GM19395 (cell line): Measurements from ENCODE around the gene LEF1.
A peak's percentile ranks its signal among the peaks of the same experiment; 100 is the strongest.

Source experiments
- ATAC-seq: cut with Tn5 transposase; IDR thresholded peaks from one replicate; pipeline ENCODE4 v1.9.1; 2021; ENCODE audit warnings: mild to moderate bottlenecking, moderate library complexity; ENCODE audit not compliant: unreplicated experiment

Gene LEF1

GRCh38 chr4:108168671-108169523, at the start of gene LEF1:
TSS of gene LEF1 (minus strand) at chr4:108168932. CDS start at chr4:108167767, 1,165 bp downstream.
- ATAC-seq, result peak; percentile 34

- ATAC-seq, result no peak
Measured at GRCh38 chr4:108216510-108216909, 47.8 kb upstream of the LEF1 start.

GRCh38 chr4:108215055-108215454, 46.3 kb upstream of the LEF1 start:
- ATAC-seq, result no peak

GRCh38 chr4:108213723-108214122, 45.0 kb upstream of the LEF1 start:
- no peak for ATAC-seq

GRCh38 chr4:108213308-108213707, 44.6 kb upstream of the LEF1 start:
- no peak for ATAC-seq

GRCh38 chr4:108210989-108211835, 42.5 kb upstream of the LEF1 start:
- no peak for ATAC-seq

- no peak for ATAC-seq
Measured at GRCh38 chr4:108209489-108209888, 40.8 kb upstream of the LEF1 start.

- ATAC-seq, result no peak
Measured at GRCh38 chr4:108205859-108206258, 37.1 kb upstream of the LEF1 start.

- ATAC-seq, result no peak
Measured at GRCh38 chr4:108204518-108204917, 35.8 kb upstream of the LEF1 start.

GRCh38 chr4:108203377-108203776, 34.6 kb upstream of the LEF1 start:
- ATAC-seq, result no peak

- ATAC-seq, result no peak
Measured at GRCh38 chr4:108201774-108202173, 33.0 kb upstream of the LEF1 start.

- no peak for ATAC-seq
Measured at GRCh38 chr4:108199881-108200280, 31.1 kb upstream of the LEF1 start.

- no peak for ATAC-seq
Measured at GRCh38 chr4:108193886-108194672, 25.3 kb upstream of the LEF1 start.

- no peak for ATAC-seq
Measured at GRCh38 chr4:108192935-108193334, 24.2 kb upstream of the LEF1 start.

GRCh38 chr4:108192056-108192455, 23.3 kb upstream of the LEF1 start:
- ATAC-seq, result no peak

- ATAC-seq, result no peak
Measured at GRCh38 chr4:108191269-108191914, 22.7 kb upstream of the LEF1 start.

- no peak for ATAC-seq
Measured at GRCh38 chr4:108188770-108189169, 20.0 kb upstream of the LEF1 start.

GRCh38 chr4:108185252-108185651, 16.5 kb upstream of the LEF1 start:
- no peak for ATAC-seq

GRCh38 chr4:108184453-108185049, 15.8 kb upstream of the LEF1 start:
- no peak for ATAC-seq

- ATAC-seq, result no peak
Measured at GRCh38 chr4:108181704-108182103, 13.0 kb upstream of the LEF1 start.
